Measurements from ENCODE around the gene POMGNT2.

Gene POMGNT2

GRCh38 chr3:43102773-43103480 lies 3.0 kb downstream of the POMGNT2 start:
- no peak for DNase-seq

GRCh38 chr3:43098761-43099160 lies 7.1 kb downstream of the POMGNT2 start:
- DNase-seq = no peak

GRCh38 chr3:43097400-43098080 lies 8.3 kb downstream of the POMGNT2 start:
- no peak for DNase-seq

- DNase-seq = no peak
These were observed 9.1 kb downstream of the POMGNT2 start for GRCh38 chr3:43096761-43097160.

GRCh38 chr3:43095370-43095769 lies 10.5 kb downstream of the POMGNT2 start:
- no peak for DNase-seq

GRCh38 chr3:43094851-43095250 lies 11.0 kb downstream of the POMGNT2 start:
- no peak for DNase-seq

- DNase-seq = no peak
These were observed 11.5 kb downstream of the POMGNT2 start for GRCh38 chr3:43094381-43094780.

GRCh38 chr3:43093974-43094373 lies 11.9 kb downstream of the POMGNT2 start:
- no peak for DNase-seq

GRCh38 chr3:43093006-43093405 lies 12.9 kb downstream of the POMGNT2 start:
- no peak for DNase-seq

- no peak for DNase-seq
These were observed 14.4 kb downstream of the POMGNT2 start for GRCh38 chr3:43091481-43091880.

GRCh38 chr3:43090238-43090637 lies 15.6 kb downstream of the POMGNT2 start:
- no peak for DNase-seq

- no peak for DNase-seq
These were observed 16.8 kb downstream of the POMGNT2 start for GRCh38 chr3:43089081-43089480.

- peak; percentile 8 for DNase-seq
These were observed 18.6 kb downstream of the POMGNT2 start for GRCh38 chr3:43087249-43087776.

- DNase-seq = no peak
These were observed 19.3 kb downstream of the POMGNT2 start for GRCh38 chr3:43086460-43087165.

- no peak for DNase-seq
These were observed 23.4 kb downstream of the POMGNT2 start for GRCh38 chr3:43082457-43082856.

- DNase-seq = no peak
These were observed 24.1 kb downstream of the POMGNT2 start for GRCh38 chr3:43081796-43082195.

GRCh38 chr3:43080726-43081568 lies 24.9 kb downstream of the POMGNT2 start:
- no peak for DNase-seq

GRCh38 chr3:43079536-43080332 lies 26.1 kb downstream of the POMGNT2 start:
- no peak for DNase-seq

GRCh38 chr3:43077707-43078106 lies 28.2 kb downstream of the POMGNT2 start:
- no peak for DNase-seq

- no peak for DNase-seq
These were observed 28.6 kb downstream of the POMGNT2 start for GRCh38 chr3:43077261-43077660.

GRCh38 chr3:43076857-43077256 lies 29.0 kb downstream of the POMGNT2 start:
- DNase-seq = no peak

Data from CD4-positive, alpha-beta T cell treated with Interleukin-21 for 1 hour (primary cell).